Transverse colon (tissue), 4 donors: Measurements from ENCODE around the gene LYRM4.

Experiments used
- EP300 ChIP-seq: sonication (generic); formaldehyde crosslinking; IDR thresholded peaks from one replicate; pipeline ENCODE4 v1.6.1; 2017; ENCODE audit warnings: antibody characterized with exemption, low read depth
- POLR2A ChIP-seq: fragments of 450-650 bp; IDR thresholded peaks from one replicate; pipeline ENCODE4 v1.6.1; 2016; ENCODE audit warnings: antibody characterized with exemption, mild to moderate bottlenecking, moderate library complexity
- POLR2AphosphoS5 ChIP-seq, 3 donors: sonication (generic); formaldehyde crosslinking; IDR thresholded peaks; one replicate each; pipeline ENCODE4 v1.6.1; 2016; ENCODE audit warnings: antibody characterized with exemption in 3 of 3
- TF ChIP-seq, protein P1 (sequence below), 5 experiments: fragments of 200-600 bp in 3 of 5; fragments of 450-650 bp in 2 of 5; sonication (generic) in 3 of 5; IDR thresholded peaks; 1 replicate in 2 of 5; 2 replicates in 3 of 5; pipeline ENCODE4 v1.5.1; 2016 to 2017; ENCODE audit warnings: antibody characterized with exemption in 5 of 5, inconsistent platforms in 3 of 5, mild to moderate bottlenecking in 2 of 5, moderate library complexity in 1 of 5

DNA sequence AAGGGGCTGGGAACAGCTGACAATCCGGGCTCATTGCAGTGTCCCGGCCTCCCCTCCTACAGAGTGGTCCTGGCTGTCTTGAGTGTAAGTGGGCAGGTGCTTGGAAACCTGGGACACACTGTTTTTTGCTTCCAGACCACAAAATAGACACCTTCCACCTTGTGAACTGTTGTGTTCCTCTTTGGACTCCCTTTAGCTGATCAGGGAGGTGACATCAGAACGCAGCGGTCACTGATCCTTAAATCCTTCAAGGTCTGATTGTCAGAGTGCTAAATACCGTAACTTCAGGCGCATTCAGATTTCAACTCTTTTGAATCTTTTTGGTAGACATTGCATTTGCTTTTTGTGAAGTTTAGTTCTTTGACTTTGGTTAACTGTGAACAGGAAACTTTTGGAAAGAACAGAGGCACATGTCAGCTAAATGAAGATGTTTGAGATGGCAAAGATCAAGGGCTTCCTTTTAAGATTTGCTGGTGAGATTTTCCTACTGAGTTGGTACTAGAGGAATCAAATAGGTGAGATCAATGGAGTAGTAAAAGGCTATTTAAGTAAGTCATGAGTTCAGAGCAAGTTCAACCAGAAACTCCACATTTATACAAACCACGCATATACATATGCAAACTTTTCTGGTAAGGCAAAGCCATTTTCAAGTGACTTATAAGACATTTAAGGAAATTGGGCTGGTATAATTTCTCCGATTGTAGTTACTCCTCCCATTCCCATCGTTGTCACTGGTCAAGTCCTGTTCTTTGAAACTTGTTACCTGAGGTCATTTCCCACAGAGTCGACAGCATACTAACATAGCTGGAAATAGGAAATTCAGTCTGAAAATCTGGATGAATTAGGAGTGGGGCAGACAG lies 169.3 kb downstream of the LYRM4 start:
- TF ChIP-seq, protein P1, sequence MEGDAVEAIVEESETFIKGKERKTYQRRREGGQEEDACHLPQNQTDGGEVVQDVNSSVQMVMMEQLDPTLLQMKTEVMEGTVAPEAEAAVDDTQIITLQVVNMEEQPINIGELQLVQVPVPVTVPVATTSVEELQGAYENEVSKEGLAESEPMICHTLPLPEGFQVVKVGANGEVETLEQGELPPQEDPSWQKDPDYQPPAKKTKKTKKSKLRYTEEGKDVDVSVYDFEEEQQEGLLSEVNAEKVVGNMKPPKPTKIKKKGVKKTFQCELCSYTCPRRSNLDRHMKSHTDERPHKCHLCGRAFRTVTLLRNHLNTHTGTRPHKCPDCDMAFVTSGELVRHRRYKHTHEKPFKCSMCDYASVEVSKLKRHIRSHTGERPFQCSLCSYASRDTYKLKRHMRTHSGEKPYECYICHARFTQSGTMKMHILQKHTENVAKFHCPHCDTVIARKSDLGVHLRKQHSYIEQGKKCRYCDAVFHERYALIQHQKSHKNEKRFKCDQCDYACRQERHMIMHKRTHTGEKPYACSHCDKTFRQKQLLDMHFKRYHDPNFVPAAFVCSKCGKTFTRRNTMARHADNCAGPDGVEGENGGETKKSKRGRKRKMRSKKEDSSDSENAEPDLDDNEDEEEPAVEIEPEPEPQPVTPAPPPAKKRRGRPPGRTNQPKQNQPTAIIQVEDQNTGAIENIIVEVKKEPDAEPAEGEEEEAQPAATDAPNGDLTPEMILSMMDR (IDR thresholded peaks at IDR 0.05): no peak
- no peak for TF ChIP-seq EP300
- TF ChIP-seq POLR2AphosphoS5 (IDR thresholded peaks at IDR 0.05): no peak
- TF ChIP-seq POLR2A: no peak
